GM19099 (cell line): ENCODE results near the gene CD55.

Source experiments
- POLR2A ChIP-seq: IDR thresholded peaks from 3 replicates; pipeline ENCODE4 v1.6.1; 2011; ENCODE audit warnings: low read depth; ENCODE audit not compliant: insufficient read length; ENCODE audit errors: extremely low read depth

The CD55 gene, protein sequence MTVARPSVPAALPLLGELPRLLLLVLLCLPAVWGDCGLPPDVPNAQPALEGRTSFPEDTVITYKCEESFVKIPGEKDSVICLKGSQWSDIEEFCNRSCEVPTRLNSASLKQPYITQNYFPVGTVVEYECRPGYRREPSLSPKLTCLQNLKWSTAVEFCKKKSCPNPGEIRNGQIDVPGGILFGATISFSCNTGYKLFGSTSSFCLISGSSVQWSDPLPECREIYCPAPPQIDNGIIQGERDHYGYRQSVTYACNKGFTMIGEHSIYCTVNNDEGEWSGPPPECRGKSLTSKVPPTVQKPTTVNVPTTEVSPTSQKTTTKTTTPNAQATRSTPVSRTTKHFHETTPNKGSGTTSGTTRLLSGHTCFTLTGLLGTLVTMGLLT

DNA sequence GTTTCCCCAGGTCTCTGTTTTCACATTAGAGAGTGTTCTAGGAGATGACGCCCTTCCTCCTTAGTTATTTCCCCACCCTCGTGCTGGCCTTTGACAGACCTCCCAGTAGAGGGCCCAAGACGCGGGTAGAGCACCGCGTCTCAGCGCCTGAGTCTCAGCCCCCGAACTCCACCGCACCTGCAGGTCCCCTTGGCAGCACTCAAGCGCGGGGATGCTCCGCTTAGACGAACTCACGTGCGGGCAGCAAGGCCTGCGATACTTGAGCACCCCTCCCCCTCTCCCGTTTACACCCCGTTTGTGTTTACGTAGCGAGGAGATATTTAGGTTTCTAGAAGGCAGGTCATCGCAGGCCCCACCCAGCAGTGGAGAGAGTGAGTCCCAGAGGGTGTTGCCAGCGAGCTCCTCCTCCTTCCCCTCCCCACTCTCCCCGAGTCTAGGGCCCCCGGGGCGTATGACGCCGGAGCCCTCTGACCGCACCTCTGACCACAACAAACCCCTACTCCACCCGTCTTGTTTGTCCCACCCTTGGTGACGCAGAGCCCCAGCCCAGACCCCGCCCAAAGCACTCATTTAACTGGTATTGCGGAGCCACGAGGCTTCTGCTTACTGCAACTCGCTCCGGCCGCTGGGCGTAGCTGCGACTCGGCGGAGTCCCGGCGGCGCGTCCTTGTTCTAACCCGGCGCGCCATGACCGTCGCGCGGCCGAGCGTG, at the start of gene CD55:
Gene CD55 (plus strand): TSS at position 600 of the 711 bp plus-strand sequence. CDS start 88 bp downstream, at position 688.
- peak; percentile 92 for TF ChIP-seq POLR2A

DNA sequence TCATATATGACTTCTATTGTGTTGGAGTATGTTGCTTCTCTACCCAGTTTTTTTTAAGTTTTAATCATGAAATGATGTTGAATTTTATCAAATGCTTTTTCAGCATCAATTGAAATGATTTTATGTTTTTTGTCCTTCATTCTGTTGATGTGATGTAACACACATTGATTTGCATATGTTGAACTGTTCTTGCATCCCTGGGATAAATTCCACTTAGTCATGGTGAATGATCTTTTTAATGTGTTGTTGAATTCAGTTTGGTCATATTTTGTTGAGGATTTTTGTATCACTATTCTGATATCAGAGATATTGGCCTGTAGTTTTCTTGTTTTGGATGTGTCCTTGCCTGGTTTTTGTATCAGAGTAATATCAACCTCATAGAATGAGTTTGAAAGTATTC, 46.6 kb upstream of the CD55 start:
- TF ChIP-seq POLR2A = no peak

DNA sequence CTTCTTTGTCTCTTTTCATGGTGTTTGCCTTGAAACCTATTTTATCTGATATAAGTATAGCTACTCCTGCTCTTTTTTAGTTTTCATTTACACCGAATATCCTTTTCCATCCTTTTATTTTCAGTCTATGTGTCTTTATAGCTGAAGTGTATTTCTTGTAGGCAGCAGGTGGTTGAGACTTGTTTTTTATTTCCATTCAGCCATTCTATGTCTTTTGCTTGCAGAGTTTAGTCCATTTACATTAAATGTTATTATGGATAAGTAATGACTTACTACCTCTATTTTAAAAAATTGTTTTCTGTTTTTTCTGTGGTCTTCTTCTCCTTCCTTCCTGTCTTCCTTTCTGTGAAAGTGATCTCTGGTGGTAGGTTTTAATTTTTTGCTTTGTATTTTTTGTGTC, 45.0 kb upstream of the CD55 start:
- TF ChIP-seq POLR2A = no peak

DNA sequence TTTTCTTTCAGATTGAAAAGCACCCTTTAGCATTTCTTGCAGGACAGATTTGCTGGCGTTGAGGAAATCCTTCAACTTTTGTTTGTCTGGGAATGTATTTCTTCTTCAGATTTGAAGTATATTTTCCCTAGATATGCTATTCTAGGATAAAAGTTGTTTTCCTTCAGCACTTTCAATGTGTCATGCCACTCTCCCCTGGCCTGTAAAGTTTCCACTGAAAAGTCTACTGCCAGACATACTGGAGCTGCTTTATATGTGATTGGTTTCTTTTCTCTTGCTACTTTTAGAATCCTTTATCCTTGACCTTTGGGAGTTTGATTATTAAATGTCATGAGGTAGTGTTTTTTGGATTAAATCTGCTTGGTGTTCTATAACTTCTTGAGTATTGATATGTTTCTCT, 44.2 kb upstream of the CD55 start:
- no peak for TF ChIP-seq POLR2A

DNA sequence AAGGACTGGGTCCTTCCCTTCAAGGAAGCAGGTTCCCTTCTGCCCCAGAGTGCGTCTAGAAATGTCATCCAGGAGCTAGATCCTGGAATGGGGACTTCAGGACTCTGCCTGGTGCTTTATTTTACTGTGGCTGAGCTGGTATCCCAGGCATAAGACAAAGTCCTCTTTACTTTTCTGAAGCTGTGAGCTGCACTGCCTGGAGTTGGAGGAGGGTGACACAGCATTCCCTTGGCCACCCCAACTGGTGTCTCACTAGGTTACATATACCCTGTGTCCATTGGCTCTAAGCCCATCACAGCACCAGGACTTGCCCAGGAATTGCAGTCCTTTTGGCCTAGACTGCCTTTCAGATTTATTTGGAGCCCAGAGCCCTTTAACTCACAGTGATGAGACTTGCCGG, 41.8 kb upstream of the CD55 start:
- no peak for TF ChIP-seq POLR2A

DNA sequence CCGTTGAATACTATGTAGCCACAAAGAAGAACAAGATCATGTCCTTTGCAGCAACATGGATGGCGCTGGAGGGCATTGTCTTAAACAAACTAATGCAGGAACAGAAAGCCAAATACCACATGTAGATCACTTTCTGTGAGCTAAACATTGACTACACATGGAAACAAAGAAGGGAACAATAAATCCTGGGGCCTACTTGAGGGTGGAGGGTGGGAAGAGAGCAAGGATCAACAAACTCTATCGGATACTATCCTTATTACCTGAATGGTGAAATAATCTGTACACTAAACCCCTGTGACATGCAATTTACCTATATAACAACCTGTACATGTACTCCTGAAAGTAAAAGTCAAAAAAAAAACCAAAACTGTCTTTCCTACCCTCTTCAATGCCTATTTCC, 40.8 kb upstream of the CD55 start:
- no peak for TF ChIP-seq POLR2A

DNA sequence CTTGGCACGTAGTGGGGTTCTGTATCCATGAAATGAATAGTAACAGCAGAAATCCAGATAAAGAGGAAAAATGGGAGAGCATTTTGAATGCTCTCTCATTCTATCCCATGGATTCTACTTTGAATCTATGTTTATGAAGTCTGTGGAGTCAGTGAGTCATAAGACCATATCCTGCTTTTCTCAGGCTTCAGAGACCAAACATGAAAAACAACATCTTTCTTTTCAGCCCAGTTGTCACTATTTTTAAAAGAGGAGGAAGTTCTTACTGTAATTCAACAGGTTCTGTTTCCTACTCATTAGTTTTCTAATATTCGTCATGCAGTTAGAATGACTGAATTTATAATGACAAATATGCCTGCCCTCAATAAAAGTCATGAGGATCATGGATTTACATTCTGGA, 39.4 kb upstream of the CD55 start:
- no peak for TF ChIP-seq POLR2A

DNA sequence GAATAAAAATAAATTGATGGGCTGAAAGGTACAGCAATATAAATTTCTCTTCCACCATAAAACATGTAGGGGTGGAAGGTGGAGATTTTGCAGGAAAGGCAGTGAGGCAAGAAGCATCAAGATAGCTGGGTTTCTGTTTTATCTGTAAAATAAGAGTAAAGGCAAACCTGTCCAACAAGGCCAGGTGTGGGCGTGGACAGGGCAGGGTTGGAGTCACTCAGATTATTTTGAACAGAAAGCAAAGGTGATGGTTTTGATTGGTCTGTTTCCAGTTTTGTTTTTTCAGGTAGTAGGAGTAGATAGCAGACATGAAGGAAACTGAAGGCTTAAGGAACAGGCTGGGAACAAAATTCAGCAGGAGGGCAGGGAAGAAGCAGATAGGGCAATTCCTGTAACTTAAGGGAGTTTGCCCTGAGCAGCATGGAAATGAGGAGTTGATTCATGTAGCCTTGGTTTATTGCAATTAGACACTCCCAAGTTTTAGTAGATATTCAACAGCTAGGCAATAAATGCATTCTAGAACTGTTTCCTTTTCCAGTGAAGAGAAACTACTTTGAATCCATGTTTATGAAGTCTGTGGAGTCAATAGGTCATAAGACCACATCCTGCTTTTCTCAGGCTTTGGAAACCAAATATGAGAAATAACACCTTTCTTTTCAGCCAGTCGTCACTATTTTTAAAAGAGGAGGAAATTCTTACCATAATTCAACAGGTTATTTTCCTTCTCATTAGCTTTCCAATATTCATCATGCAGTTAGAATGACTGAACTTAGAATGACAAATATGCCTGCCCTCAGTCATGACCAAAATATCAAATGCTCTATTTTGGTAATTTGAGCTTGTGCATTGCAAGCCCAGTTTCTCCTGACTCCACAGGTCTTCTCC, 38.7 kb upstream of the CD55 start:
- no peak for TF ChIP-seq POLR2A

DNA sequence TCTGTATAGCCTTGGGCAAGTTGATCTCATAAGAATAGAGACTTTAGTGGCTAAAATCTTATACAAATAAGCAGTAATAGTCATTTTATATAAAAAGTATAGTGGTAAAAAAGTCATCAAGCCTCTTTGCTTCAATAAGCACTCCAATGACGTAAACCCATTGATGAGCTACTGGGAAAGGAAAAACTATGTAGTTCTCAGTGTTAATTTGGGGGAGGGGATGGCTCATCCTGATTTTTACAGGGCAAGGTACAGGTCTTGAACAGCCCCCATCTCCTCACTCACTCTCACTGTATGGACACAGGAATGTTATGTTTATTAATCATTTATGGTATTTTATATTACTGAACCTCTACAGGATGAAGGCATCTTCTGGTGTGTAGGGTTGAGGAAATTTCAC, 38.1 kb upstream of the CD55 start:
- TF ChIP-seq POLR2A = no peak

DNA sequence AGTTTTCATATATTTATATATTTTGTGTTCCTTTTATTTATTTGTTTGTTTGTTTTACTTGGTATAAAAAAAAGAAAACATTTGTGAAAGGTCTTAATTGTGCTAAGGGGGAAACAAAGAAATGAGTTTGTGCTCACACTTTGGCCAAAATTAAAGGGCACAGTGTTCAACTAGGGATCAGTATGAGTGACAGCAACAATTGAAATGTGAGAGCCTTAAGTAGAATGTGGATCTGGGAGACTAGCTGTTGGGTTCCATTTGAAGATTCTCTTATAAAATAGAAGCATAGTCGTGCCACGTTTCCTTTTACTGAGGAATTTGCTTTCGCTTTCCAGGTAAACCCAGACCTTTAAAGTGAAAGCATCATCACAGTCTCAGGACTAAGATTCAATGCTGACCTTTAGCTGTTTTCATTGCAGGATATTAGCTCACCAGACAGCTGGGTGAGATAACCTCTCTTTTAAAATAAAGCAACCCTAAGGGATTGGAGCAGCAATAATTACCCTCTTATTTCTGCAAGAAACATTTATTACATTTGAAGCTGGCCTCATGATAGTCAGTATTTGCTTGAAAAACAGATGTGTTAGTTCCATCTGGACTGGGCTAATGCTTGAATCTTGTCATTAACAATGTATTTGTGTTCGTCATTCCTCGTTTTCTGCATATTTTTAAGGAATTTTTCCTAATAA, 37.1 kb upstream of the CD55 start:
- TF ChIP-seq POLR2A = no peak

DNA sequence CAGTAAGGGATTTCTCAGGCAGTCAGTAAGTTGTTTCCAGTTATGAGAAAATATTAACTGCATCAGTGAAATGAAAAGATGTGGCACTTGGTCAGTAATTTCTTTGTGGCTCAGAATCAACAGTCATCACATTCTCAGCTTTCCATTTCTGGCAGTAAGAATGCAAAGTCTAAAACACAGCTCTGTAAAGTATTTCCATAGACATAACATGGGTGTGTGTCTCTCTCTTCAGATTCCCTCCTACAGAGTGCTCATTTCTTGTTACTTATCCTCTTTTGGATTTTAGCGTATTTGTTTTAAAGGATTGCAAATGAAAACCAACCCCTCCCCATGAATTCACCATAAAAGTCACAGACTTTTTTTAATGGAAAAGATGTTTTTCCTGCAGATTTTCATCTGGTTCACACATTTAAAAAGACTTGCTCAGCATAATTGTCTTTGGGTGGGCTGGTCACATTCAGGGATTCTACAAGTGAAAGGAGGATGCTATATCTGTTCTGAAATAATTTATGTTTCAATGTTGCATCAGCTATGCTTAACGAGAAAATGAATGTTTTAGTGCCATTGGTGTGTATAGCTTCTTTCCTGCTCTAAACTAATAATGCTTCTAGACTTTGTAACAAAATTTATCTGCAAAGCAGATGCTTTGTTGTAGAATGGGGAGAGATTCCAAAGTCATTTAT, 34.6 kb upstream of the CD55 start:
- no peak for TF ChIP-seq POLR2A

DNA sequence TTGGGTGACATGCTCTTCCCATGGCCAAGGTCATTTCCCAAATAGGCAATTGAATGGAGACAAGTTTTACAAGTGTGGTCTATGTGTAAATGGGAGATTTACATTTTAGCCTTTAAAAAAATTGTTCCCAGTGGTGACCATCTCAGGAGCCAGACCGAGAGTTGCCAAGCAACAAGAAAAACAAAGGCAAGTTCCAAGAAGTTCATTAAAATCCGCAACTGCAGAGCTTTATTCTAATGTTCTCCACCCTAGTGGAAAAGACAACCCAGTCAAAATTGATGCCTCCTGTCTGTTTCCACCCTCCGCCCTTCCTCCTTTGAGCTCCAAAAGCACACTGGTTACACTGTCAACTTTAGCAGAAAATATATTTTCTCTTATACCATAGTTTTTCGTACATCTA, 33.2 kb upstream of the CD55 start:
- no peak for TF ChIP-seq POLR2A

DNA sequence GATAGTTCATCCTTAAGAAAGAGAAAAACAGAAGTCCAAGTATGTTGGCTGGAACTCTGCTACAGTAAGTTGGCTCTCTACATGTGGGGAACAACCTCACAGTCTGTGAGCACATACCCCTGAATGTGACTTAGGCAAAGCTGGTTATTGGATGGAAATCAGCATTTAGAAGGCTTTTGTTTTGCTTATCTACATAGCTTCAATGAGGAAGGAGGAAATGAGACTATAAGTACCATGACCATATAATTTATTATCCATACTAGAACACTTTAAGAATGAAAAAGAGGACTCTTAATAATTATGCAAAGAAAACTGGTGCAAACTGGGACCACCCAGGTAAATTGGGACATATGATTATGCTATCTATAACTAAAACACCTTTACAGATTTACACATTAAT, 31.7 kb upstream of the CD55 start:
- no peak for TF ChIP-seq POLR2A

DNA sequence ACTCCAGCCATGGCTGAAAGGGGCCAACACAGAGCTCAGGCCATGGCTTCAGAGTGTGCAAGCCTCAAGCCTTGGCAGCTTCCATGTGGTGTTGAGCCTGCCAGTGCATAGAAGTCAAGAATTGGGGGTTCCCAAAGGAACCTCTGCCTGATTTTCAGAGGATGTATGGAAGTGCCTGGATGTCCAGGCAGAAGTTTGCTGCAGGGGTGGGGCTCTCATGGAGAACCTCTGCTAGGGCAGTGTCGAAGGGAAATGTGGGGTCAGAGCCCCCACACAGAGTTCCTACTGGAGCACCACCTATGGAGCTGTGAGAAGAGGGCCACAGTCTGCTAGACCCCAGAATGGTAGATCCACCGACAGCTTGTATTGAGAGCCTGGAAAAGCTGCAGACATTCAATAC, 29.8 kb upstream of the CD55 start:
- no peak for TF ChIP-seq POLR2A
